ENCODE results near the gene ZNF594.
"Not testable (repeated sequence)": the region's sequence is repeated elsewhere in the genome, so short reads cannot be mapped to it uniquely, and the experiment has no call there.

DNA sequence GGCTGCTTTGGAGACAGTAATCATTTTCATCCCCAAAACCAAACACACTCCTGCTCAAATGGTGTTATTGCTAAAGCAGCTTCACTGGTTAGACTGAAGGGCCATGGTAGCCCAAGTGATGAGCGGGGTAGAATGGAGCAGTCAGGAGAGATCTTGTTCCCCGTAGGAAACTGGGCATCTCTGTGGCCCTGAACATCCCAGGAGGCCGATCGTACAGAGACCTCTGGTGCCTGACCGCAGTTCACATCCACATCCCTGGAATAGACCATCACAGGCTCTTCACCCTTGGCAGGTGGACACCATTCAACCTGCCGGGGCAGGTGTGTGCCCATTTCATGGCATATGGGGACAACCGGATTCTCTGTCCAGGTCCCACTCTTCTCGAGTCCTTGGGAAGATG lies 61.9 kb downstream of the ZNF594 start:
- TF ChIP-seq, protein P1, sequence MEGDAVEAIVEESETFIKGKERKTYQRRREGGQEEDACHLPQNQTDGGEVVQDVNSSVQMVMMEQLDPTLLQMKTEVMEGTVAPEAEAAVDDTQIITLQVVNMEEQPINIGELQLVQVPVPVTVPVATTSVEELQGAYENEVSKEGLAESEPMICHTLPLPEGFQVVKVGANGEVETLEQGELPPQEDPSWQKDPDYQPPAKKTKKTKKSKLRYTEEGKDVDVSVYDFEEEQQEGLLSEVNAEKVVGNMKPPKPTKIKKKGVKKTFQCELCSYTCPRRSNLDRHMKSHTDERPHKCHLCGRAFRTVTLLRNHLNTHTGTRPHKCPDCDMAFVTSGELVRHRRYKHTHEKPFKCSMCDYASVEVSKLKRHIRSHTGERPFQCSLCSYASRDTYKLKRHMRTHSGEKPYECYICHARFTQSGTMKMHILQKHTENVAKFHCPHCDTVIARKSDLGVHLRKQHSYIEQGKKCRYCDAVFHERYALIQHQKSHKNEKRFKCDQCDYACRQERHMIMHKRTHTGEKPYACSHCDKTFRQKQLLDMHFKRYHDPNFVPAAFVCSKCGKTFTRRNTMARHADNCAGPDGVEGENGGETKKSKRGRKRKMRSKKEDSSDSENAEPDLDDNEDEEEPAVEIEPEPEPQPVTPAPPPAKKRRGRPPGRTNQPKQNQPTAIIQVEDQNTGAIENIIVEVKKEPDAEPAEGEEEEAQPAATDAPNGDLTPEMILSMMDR (conservative IDR thresholded peaks at IDR 0.05; ENCODE audit: low read depth, low read length), result not testable (repeated sequence)
- TF ChIP-seq EZH2 (IDR thresholded peaks at IDR 0.05; ENCODE audit: low read length, unreplicated experiment); EZH2phosphoT487 (IDR thresholded peaks at IDR 0.05; ENCODE audit: borderline replicate concordance, low read length): not testable (repeated sequence)
